ENCODE results near the gene HS3ST3B1. TPM values are rescaled to one million over a fixed set of nuclear protein-coding genes. Genes with fewer than 3 reads are reported as not detected.

The HS3ST3B1 gene
- total RNA-seq, 1 experiment from 2014 or later, result 2.4 TPM

DNA sequence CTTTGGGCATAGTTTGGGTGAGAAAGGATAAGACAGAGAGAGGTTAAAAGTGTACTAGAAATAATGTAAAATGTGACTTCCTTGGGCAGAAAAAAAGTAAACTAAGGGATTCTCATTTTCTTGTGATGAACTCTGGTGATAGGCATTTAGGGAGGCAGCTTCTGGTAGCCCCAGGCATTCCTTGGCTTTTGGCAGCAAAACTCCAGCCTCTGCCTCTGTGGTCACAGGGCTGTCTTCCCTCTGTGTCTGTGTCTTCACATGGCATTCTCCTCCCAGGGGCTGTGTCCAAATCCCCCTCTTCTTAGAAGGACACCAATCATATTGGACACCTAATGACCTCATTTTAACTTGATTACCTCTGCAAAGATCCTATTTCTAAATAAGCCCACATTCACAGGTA lies 54.7 kb downstream of the HS3ST3B1 start (continued):
- TF ChIP-seq, protein P1, sequence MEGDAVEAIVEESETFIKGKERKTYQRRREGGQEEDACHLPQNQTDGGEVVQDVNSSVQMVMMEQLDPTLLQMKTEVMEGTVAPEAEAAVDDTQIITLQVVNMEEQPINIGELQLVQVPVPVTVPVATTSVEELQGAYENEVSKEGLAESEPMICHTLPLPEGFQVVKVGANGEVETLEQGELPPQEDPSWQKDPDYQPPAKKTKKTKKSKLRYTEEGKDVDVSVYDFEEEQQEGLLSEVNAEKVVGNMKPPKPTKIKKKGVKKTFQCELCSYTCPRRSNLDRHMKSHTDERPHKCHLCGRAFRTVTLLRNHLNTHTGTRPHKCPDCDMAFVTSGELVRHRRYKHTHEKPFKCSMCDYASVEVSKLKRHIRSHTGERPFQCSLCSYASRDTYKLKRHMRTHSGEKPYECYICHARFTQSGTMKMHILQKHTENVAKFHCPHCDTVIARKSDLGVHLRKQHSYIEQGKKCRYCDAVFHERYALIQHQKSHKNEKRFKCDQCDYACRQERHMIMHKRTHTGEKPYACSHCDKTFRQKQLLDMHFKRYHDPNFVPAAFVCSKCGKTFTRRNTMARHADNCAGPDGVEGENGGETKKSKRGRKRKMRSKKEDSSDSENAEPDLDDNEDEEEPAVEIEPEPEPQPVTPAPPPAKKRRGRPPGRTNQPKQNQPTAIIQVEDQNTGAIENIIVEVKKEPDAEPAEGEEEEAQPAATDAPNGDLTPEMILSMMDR (IDR thresholded peaks at IDR 0.05 in 2 of 3, conservative IDR thresholded peaks at IDR 0.05 in 1 of 3; ENCODE audit: borderline replicate concordance in 1 of 3, insufficient read depth in 1 of 3, low read depth in 2 of 3, low read length in 2 of 3), result no peak
- TF ChIP-seq ZFX (IDR thresholded peaks at IDR 0.05) (no peak), CBX3 (IDR thresholded peaks at IDR 0.05; ENCODE audit: low read depth) (no peak), FOSL1 (IDR thresholded peaks at IDR 0.05; ENCODE audit: low read depth) (no peak)

DNA sequence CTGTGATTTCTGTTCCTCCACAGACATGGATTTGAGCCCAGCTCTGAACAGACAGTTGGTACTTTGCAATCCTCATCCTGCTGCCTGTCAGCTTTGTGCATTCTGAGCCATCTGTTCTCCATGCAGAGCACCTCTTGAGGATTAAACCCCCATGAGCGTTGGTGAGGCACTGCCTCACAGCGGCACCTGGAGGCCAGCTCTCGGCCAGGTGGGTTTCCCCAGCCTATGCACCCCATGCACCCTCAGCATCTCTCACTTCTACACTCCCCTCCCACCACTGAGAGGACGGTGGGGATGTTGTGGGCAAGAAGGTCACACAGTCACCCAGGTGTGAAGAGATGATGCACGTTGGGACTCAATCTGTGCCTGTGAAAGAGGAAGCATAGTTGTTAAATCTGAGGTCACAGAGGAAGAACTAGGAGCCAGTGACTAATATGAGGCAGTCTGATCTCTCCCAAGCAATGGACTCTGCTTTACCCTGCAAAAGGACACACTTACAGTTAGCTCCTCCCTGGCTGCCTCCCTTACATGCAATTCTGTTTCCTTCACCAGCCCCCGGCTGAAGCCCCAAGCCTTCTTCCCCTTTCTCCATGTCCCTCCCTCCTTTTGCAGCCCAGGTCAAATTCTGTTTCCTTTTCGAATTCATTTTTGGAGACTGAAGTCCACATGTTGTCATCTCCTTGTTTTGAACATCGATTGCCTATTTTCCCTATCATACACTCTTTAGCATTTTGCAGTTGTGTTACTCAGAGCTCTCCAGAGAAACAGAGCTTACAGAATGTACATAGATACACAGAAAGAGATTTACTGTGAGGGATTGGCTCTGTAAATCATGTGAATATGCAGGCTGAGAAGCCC lies 58.5 kb downstream of the HS3ST3B1 start:
- H3K36me3 ChIP-seq (ENCODE audit: control insufficient read depth in 1 of 2, insufficient read depth in 2 of 2, low read length in 2 of 2), result no peaks in the 10 kb centered on the region
- peaks cover under 1% of the 10 kb centered on the region; the same call in 1 of the 2 replicates for H3K27me3 ChIP-seq (ENCODE audit: insufficient read depth, low read length)
- H3K79me2 ChIP-seq (ENCODE audit: insufficient read depth, low read length), result no peaks in the 10 kb centered on the region
- ATAC-seq (no peak), DNase-seq (ENCODE audit: low read depth, low spot score) (no peak)
- TF ChIP-seq, protein P2, sequence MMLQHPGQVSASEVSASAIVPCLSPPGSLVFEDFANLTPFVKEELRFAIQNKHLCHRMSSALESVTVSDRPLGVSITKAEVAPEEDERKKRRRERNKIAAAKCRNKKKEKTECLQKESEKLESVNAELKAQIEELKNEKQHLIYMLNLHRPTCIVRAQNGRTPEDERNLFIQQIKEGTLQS (IDR thresholded peaks at IDR 0.05), result no peak
- CTCF ChIA-PET, result no interaction called here
- no peak overlapping the region for H3K4me2 ChIP-seq (ENCODE audit: low read length)
- H4K20me1 ChIP-seq (ENCODE audit: insufficient read depth), result no peaks in the 10 kb centered on the region
- H3K4me3 ChIP-seq (replicated peaks in 1 of 2; ENCODE audit: low read depth in 1 of 2, low read length in 2 of 2), result no peak overlapping the region
- BruUV-seq (replicated peaks), result no TSS peak
- no peaks in the 10 kb centered on the region for H3K4me1 ChIP-seq (ENCODE audit: control insufficient read depth in 1 of 2, insufficient read depth in 2 of 2, low read length in 2 of 2)
- no peaks in the 10 kb centered on the region for H3K9me3 ChIP-seq (ENCODE audit: control insufficient read depth in 1 of 2, insufficient read depth in 1 of 2, low read depth in 1 of 2, low read length in 2 of 2)
- intact Hi-C loops (cut with micrococcal nuclease), result no loop called here
- RAD21 ChIA-PET (ENCODE audit: low non-redundant PET in 1 of 2, low total read pairs in 2 of 2, uncharacterized antibody in 2 of 2, unreplicated experiment in 2 of 2), result no interaction called here
- no peak overlapping the region for H3K27ac ChIP-seq (ENCODE audit: low read depth, low read length)
- POLR2A ChIA-PET, result no interaction called here
- H3K9ac ChIP-seq (ENCODE audit: low read length), result no peak overlapping the region
- H2AFZ ChIP-seq (ENCODE audit: low read depth, low read length, poor library complexity, severe bottlenecking), result no peak overlapping the region
- no peaks in the 10 kb centered on the region for H3K9me2 ChIP-seq (ENCODE audit: insufficient read depth)
